Inferior parietal cortex (tissue), 1 donor: ENCODE data around the gene RNF144A.
"Not testable (repeated sequence)": the region's sequence is repeated elsewhere in the genome, so short reads cannot be mapped to it uniquely, and the experiment has no call there.

Source experiments
- DNase-seq: peaks from one replicate; pipeline ENCODE4 v3.0.0-alpha.2; 2016; ENCODE audit errors: extremely low spot score

RNF144A gene

GRCh38 chr2:6917071-6917760, at the start of gene RNF144A:
TSS of gene RNF144A (plus strand) at chr2:6917412. CDS start at chr2:6996927, 79,515 bp downstream.
- peak; percentile 68 for DNase-seq

- no peak for DNase-seq
Observed at GRCh38 chr2:6872394-6872793, 44.8 kb upstream of the RNF144A start.

GRCh38 chr2:6874032-6874431, 43.2 kb upstream of the RNF144A start:
- no peak for DNase-seq

- DNase-seq = no peak
Observed at GRCh38 chr2:6876309-6876708, 40.9 kb upstream of the RNF144A start.

GRCh38 chr2:6877402-6878304, 39.6 kb upstream of the RNF144A start, which contains the start of gene RSAD2:
TSS of gene RSAD2 (plus strand) at chr2:6877777. CDS start at chr2:6877801, 24 bp downstream.
- peak; percentile 56 for DNase-seq

GRCh38 chr2:6878549-6878948, 38.7 kb upstream of the RNF144A start:
- DNase-seq = no peak

GRCh38 chr2:6879011-6879410, 38.2 kb upstream of the RNF144A start:
- no peak for DNase-seq

GRCh38 chr2:6880200-6880733, 36.9 kb upstream of the RNF144A start:
- DNase-seq = no peak

- DNase-seq = no peak
Observed at GRCh38 chr2:6881046-6881445, 36.2 kb upstream of the RNF144A start.

- no peak for DNase-seq
Observed at GRCh38 chr2:6881516-6881915, 35.7 kb upstream of the RNF144A start.

- no peak for DNase-seq
Observed at GRCh38 chr2:6883448-6884122, 33.6 kb upstream of the RNF144A start.

GRCh38 chr2:6885551-6885950, 31.7 kb upstream of the RNF144A start:
- no peak for DNase-seq

GRCh38 chr2:6885968-6886367, 31.2 kb upstream of the RNF144A start:
- no peak for DNase-seq

GRCh38 chr2:6887751-6888192, 29.4 kb upstream of the RNF144A start:
- peak; percentile 23 for DNase-seq

GRCh38 chr2:6888724-6889123, 28.5 kb upstream of the RNF144A start:
- DNase-seq = no peak

- DNase-seq = peak; percentile 37
Observed at GRCh38 chr2:6893876-6894482, 23.2 kb upstream of the RNF144A start.

- DNase-seq = peak; percentile 83
Observed at GRCh38 chr2:6896930-6897759, 20.1 kb upstream of the RNF144A start.

- DNase-seq = not testable (repeated sequence)
Observed at GRCh38 chr2:6902581-6902980, 14.6 kb upstream of the RNF144A start.

- no peak for DNase-seq
Observed at GRCh38 chr2:6905668-6906067, 11.5 kb upstream of the RNF144A start.

GRCh38 chr2:6906165-6906741, 11.0 kb upstream of the RNF144A start:
- DNase-seq = no peak
